HG03159 (cell line): Measurements from ENCODE around the gene GCLC.
A peak's percentile ranks its signal among the peaks of the same experiment; 100 is the strongest.

Source experiments
- ATAC-seq: cut with Tn5 transposase; IDR thresholded peaks from one replicate; pipeline ENCODE4 v1.9.1; 2021; ENCODE audit warnings: mild to moderate bottlenecking, moderate library complexity; ENCODE audit not compliant: unreplicated experiment

The GCLC gene

GRCh38 chr6:53461041-53461656, 83.8 kb downstream of the GCLC start:
- ATAC-seq: peak; percentile 74

- no peak for ATAC-seq
Measured at GRCh38 chr6:53458105-53458866, 86.6 kb downstream of the GCLC start.

GRCh38 chr6:53456809-53457208, 88.1 kb downstream of the GCLC start:
- no peak for ATAC-seq

- ATAC-seq: no peak
Measured at GRCh38 chr6:53455678-53456077, 89.2 kb downstream of the GCLC start.

- no peak for ATAC-seq
Measured at GRCh38 chr6:53451165-53451564, 93.7 kb downstream of the GCLC start.

GRCh38 chr6:53447865-53448264, 97.0 kb downstream of the GCLC start:
- ATAC-seq: no peak
